Fibroblast of the conjunctiva (primary cell): Measurements from ENCODE around the gene BMPR1B.

Experiments
- DNase-seq: peaks from one replicate; pipeline ENCODE4 v3.0.0-alpha.2; 2010; ENCODE audit warnings: low read depth

The BMPR1B gene

DNA sequence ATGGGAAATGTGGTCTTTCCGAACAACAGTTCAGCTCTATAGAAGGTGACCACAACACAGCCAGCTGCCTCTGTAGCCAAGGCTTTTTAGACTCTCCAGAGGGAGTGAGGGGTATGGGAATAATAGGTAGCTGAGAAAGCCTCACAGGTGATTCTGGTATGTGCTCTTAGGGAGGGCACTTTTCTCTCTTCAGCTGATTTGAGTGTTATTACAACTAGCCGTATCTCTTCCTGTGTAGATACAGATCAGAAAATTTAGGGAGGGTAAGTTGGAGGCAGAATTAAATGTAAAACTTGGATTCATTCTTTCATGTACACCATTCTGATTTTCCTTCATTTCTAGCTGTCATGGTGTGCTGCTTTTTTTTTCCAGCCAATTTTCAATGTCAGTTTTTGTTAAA, 154.9 kb downstream of the BMPR1B start:
- no peak for DNase-seq

DNA sequence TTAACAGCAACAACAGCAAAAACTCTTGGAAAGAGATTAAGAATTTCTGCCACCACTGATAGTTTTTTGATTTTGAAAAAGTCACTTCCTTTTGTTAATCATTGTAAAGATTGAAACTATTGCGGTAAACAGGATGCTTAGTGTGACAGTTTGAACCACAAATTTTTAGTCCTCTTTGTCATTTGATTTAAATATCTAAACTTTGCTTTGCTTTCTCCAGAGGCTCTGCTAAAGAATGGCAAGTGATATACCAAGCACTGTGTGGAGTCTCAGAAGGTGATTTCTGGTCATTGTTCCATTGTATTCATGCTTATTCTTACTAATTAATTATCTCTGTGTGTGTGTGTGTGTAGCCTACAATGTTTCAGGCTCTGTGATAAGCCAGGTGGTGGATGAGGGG, 155.6 kb downstream of the BMPR1B start:
- no peak for DNase-seq

DNA sequence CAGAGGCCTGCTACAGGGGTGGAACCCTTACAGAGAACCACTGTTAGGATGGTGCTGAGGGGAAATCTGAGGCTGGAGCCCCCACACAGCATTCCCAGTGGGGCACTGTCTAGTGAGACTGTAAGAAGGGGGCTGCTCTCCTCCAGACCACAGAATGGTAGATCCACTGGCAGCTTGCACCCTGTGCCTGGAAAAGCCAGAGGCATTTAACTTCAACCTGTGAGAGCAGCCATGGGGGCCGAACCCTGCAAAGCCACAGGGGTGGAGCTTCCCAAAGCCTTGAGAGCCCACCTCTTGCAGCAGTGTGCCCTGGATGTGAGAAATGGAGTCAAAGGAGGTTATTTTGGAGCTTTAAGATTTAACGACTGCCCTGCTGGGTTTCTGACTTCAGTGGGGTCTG, 159.4 kb downstream of the BMPR1B start:
- DNase-seq = no peak

DNA sequence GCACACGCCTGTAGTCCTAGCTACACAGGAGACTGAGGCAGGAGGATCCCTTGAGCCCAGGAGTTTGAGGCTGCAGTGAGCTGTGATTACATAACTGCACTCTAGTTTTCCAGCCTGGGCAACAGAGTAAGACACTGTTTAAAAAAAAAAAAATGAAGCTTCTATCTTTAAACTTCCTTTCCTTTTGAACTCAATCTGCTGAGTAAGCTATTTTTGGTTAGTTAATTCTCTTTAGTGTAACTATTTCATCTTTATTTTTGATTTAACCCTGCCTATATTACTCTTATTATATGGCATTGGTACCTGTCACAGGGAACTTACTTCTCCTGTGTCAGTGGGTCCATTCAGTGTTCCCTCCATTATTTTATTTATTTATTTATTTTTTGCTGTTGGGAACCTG, 160.8 kb downstream of the BMPR1B start:
- DNase-seq = no peak

DNA sequence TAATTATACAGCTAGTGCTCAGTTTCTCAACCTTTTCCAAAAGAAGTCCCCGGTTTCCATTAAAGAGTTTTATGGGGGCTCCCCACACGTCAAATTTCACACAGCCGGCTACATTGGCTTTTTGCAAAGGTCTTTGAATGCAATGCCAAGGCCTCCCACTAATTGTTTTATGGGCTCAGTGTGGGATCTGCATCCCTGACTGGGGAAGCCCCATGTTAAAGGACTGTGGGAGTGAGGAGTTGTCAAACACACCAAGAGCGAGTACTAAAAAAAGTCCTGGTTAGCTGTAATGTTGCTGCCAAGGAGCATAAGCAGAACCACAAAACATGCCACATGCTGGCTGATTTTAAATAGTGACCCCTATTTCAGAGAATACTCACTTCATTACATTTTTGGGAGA, 162.6 kb downstream of the BMPR1B start:
- no peak for DNase-seq

GRCh38 chr4:94924566-94924965, 166.8 kb downstream of the BMPR1B start:
- no peak for DNase-seq

DNA sequence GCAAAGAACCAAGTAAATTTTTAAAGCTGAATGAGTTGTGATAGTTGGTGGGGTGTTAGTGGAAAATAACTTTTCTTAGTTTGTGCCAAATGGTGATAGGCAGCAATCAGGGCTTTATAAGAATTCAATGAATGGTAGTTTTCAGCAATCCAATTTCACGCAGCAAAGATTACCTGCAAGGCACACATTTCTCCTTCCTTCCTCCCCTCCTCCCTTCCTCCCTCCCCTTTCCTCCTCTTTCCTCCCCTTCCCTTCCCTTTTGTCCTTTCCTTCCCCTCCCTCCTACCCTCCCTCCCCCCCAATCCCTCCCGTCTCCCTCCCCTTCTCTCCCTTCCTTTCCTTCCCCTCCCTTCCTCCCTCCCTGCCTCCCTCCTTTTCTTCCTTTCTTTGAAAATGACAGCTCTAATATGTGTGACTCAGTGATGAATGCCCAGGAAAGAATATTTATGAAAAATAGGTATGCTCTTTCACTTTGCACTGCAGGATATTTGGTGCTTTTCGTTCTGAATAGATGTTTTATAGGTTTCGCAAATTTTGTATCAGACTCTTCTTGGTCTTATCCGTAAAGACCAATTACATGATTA, 168.1 kb downstream of the BMPR1B start:
- no peak for DNase-seq

DNA sequence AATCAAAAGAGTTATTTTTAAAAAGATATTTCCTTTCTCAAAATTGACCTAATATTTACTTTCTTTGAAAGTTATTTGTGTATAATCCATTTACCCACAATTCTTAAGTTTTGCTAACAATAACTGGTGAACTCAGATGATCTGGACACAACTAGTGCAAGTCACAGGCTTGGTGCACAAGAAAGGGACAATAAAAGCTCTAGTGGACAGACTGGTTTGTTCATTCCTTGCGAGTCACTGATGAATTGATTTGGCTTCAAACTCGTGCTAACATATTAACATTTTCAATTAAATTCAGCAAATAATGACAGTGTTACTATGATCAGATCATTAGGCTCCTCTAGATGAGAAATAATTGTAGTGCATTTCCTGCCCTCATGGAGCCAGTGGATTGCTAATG, 169.2 kb downstream of the BMPR1B start:
- DNase-seq = no peak

DNA sequence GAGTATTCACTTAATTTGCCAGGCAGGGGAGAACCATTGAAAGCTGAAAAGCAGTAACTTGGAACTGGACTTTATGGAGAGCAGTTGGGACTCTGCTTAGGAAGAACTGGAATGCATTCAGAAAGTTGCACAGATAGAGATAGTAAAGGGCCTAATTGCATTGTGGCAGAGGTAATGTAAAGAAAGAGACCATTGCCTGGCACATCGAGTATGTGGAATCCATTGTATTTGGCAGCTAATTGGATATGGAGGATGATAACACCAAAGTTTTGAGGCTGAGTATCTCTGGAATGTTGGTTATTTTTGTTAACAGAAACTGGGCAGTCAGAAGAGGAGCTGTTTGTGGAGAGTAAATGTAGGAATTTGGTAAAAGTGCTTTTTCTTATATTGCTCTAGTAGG, 169.9 kb downstream of the BMPR1B start:
- no peak for DNase-seq

DNA sequence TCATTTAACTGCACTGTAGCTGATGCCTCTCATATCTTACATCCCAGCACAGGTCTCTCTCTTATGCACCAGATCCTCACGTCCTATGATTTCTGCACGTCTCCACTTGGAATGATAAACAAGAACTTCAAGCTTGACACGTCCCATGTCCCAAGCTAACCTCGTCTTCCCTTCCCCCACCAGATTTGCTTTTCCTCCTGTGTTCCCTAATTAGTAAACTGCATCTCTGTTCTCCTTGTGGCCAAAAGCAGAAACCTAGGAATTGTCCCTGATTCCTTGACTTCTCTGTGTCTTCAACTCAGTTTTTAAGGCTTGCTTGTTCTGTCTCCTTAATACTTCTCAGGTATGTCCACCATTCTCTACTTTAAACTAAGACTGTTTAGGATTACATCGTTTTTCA, 171.9 kb downstream of the BMPR1B start:
- DNase-seq = no peak

DNA sequence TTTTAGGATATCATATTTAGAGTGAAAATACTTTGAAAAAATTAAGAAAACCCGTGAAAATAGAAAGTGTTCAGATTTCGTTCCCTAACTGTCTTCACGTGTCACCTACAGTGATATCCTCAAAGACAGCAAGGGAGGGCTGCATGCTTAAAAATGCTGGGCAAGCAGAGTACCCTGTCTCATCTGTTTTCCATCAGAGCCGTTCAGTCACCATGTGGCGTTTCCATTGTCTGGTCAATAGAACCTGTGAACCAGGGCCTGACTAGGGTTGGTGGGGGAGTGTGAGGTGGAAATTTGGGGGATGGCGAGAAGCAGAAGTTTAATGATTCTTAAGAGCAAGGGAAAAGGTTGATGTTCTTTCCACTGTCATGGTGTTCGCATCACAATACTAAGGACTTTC, 173.9 kb downstream of the BMPR1B start:
- no peak for DNase-seq

DNA sequence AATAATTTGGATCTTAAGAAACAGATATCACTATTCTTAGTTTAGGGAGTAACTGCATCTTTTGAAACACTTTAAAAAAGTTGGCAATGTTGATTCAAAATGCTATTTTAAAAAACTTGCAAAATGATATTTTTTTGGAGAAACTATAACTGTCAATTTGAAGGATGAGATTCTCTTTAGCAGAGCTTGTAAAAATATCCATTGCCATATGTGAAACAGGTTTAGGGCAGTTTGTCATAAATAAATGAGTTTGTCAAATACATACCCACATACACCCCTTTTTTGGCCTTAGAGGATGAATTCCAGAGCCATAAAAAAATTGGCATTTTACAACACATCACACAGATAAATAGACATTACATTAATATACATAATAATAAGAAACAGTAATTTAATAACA, 174.6 kb downstream of the BMPR1B start:
- no peak for DNase-seq

DNA sequence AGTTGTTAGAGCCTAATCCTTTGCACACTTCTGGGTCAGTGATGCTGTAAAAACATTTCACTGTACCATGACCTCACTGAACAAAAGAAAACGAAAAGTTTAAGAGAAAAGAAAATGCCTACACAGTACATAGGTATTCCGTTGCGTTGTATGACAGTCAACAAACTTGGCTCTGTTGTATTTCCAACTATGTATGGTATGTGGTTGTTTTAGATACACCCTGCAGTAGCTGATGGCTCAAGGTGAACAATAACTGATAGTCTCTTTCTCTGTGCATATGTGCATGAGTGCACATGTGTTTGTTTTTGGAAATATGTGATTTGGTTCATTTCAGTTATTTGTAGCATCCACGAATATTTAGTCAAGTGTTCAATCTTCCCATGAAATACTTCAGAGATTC, 176.0 kb downstream of the BMPR1B start:
- no peak for DNase-seq

DNA sequence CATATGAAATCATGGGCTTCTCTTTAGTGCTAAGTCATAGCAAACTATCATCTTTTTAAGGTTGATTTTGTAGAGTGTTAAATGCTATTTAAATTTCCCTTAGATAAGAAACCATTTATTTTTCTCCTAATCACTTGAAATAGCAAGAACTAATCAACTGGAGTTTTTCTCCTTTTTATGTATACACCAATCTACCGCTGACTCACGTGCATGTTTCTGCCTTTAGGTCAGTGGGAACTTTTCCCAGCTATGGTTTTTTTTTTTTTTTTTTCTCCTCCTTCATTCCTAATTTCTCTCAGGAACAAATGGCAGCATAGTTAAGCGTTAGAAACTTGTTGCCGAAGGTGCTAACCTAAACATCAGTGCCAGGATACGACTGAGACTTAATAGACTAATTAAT, 176.4 kb downstream of the BMPR1B start:
- no peak for DNase-seq

- no peak for DNase-seq
Measured at GRCh38 chr4:94934864-94935263, 177.1 kb downstream of the BMPR1B start.

DNA sequence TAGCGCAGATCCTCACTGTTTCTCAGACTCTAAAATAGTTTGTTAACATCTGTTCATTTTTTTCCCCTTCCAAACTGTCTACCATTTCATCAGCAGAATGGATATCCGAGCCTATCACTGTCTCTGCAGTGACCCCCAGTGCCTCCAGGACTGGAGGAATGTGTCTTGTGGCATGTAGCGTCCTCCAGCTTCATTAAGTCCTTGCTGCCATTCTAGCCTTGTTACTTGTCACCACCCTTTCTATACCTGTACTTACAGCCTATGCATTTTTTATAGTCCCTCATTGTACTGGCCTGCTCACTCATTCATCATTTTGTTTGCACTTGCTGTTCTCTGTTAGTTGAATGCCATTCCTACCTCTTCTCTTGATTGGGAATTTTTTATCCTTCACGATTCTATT, 179.1 kb downstream of the BMPR1B start:
- no peak for DNase-seq

DNA sequence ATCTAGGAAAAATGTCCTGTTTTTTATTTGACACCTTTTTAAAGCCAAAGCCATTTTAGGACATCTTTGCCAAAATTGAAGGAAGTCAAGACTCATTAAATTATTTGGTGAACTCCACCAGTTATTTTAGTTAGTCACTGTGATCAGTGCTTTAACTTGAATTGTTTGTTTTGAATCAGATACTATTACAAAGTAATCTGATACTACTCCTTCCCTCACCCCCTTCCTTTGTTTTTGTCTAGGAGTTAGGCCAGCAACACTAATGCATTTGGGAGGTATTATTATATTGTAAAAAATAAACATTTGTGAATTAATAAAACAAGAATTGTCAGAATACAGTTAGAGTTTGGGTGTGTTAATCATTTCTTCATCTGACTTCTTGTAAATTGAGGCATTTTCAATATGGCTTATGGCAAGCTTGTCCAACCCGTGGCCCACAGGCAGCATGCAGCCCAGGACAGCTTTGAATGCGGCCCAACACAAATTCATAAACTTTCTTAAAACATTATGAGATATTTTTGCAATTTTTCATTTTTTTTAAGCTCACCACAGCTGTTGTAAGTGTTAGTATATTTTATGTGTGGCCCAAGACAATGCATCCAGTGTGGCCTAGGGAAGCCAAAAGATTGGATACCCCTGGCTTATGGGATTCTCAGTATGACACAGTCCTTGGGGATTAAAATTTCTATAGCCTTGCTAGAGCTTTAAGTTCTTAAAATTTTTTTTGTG, 182.2 kb downstream of the BMPR1B start:
- DNase-seq = no peak

DNA sequence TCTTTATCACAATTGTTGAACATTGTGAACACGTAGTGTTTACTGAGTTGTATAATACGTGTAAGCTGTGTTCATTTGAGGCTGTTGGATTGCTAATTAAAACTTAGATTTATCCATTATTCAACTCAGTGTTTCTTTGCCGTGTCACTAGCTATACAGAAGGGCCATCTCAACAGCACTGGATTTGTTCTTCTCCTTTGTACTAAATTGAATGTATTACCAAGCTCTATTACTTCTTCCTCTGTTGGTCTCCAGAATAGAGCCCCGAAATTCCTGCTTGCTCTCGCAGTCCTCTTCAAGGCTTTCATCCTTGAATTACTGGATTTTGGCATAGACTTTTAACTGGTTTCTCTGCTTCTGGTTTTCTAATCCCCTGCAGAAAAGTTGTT, 182.8 kb downstream of the BMPR1B start:
- DNase-seq = no peak

- DNase-seq = no peak
Measured at GRCh38 chr4:94941706-94942105, 184.0 kb downstream of the BMPR1B start.

GRCh38 chr4:94944726-94945125, 187.0 kb downstream of the BMPR1B start:
- no peak for DNase-seq

- DNase-seq = no peak
Measured at GRCh38 chr4:94947681-94948108, 189.9 kb downstream of the BMPR1B start.

- DNase-seq = no peak
Measured at GRCh38 chr4:94954251-94954650, 196.5 kb downstream of the BMPR1B start.

- DNase-seq = no peak
Measured at GRCh38 chr4:94957030-94957429, 199.3 kb downstream of the BMPR1B start.

- DNase-seq = no peak
Measured at GRCh38 chr4:94959307-94959706, 201.6 kb downstream of the BMPR1B start.
